DND-41 (cell line): ENCODE measurements around the gene POLR3B.

Source experiments
- EZH2 ChIP-seq: IDR thresholded peaks from 3 replicates; pipeline ENCODE4 v1.6.1; 2012; ENCODE audit warnings: borderline replicate concordance, low read depth, mild to moderate bottlenecking, moderate library complexity, low read length, inconsistent platforms; ENCODE audit not compliant: severe bottlenecking
- TF ChIP-seq, protein P1 (sequence below): IDR thresholded peaks from 2 replicates; pipeline ENCODE4 v1.5.1; 2012; ENCODE audit warnings: borderline replicate concordance, low read length, moderate library complexity, mild to moderate bottlenecking; ENCODE audit not compliant: poor library complexity, severe bottlenecking; ENCODE audit errors: extremely low read depth

GRCh38 chr12:106333010-106333409 lies 24.5 kb upstream of the POLR3B start:
- TF ChIP-seq, protein P1, sequence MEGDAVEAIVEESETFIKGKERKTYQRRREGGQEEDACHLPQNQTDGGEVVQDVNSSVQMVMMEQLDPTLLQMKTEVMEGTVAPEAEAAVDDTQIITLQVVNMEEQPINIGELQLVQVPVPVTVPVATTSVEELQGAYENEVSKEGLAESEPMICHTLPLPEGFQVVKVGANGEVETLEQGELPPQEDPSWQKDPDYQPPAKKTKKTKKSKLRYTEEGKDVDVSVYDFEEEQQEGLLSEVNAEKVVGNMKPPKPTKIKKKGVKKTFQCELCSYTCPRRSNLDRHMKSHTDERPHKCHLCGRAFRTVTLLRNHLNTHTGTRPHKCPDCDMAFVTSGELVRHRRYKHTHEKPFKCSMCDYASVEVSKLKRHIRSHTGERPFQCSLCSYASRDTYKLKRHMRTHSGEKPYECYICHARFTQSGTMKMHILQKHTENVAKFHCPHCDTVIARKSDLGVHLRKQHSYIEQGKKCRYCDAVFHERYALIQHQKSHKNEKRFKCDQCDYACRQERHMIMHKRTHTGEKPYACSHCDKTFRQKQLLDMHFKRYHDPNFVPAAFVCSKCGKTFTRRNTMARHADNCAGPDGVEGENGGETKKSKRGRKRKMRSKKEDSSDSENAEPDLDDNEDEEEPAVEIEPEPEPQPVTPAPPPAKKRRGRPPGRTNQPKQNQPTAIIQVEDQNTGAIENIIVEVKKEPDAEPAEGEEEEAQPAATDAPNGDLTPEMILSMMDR: no peak
- TF ChIP-seq EZH2: no peak
